HG02973 (cell line): ENCODE data around the gene FGD3.

Experiments
- ATAC-seq: cut with Tn5 transposase; IDR thresholded peaks from one replicate; pipeline ENCODE4 v1.9.1; 2021; ENCODE audit warnings: moderate library complexity; ENCODE audit not compliant: unreplicated experiment

The FGD3 gene

GRCh38 chr9:93068956-93069355 lies 121.6 kb downstream of the FGD3 start:
- ATAC-seq = no peak

GRCh38 chr9:93071464-93071863 lies 124.1 kb downstream of the FGD3 start:
- no peak for ATAC-seq

GRCh38 chr9:93072383-93072795 lies 125.1 kb downstream of the FGD3 start:
- no peak for ATAC-seq

- ATAC-seq = no peak
These were observed 128.9 kb downstream of the FGD3 start for GRCh38 chr9:93076101-93076791.

GRCh38 chr9:93076792-93077128 lies 129.4 kb downstream of the FGD3 start:
- ATAC-seq = no peak

- no peak for ATAC-seq
These were observed 130.0 kb downstream of the FGD3 start for GRCh38 chr9:93077367-93077766.

GRCh38 chr9:93077811-93078210 lies 130.5 kb downstream of the FGD3 start:
- no peak for ATAC-seq

- no peak for ATAC-seq
These were observed 132.0 kb downstream of the FGD3 start for GRCh38 chr9:93079371-93079770.

GRCh38 chr9:93080406-93080805 lies 133.1 kb downstream of the FGD3 start:
- no peak for ATAC-seq

GRCh38 chr9:93081081-93081529 lies 133.8 kb downstream of the FGD3 start:
- ATAC-seq = no peak

GRCh38 chr9:93081931-93082330 lies 134.6 kb downstream of the FGD3 start:
- ATAC-seq = no peak

- no peak for ATAC-seq
These were observed 135.6 kb downstream of the FGD3 start for GRCh38 chr9:93082841-93083411.

GRCh38 chr9:93083592-93084470 lies 136.5 kb downstream of the FGD3 start:
- ATAC-seq = no peak

GRCh38 chr9:93084471-93084881 lies 137.2 kb downstream of the FGD3 start:
- no peak for ATAC-seq

- ATAC-seq = no peak
These were observed 138.4 kb downstream of the FGD3 start for GRCh38 chr9:93085676-93086075.
